ENCODE data around the gene HBA2. TPM values are rescaled to one million over a fixed set of nuclear protein-coding genes. Genes with fewer than 3 reads are reported as not detected.

HBA2 gene
- total RNA-seq, 1 experiment from 2014 or later = not detected

- H3K56ac ChIP-seq (ENCODE audit: insufficient read length, low read depth, low read length) = no peak overlapping the region
- no peak overlapping the region for H4K91ac ChIP-seq (ENCODE audit: insufficient read length, low read depth, low read length)
- no peak overlapping the region for H3T11ph ChIP-seq (ENCODE audit: low read length)
- H3K27ac ChIP-seq (ENCODE audit: insufficient read length, low read depth, low read length) = no peak overlapping the region
- H3K79me1 ChIP-seq (ENCODE audit: insufficient read depth, low read depth, low read length, poor library complexity, severe bottlenecking) = no peaks in the 10 kb centered on the region
- no peak overlapping the region for H3K4ac ChIP-seq (ENCODE audit: low read depth, low read length)
- Mint-ChIP-seq H3K9me3 (peaks cover 5 to 9% of the 10 kb centered on the region in 2 experiments; a peak in 3 of 5 replicates), H3K27ac (no peak overlapping the region), H3K4me1 (peaks cover 9% of the 10 kb centered on the region in 2 experiments), H3K36me3 (ENCODE audit: insufficient read depth in 1 of 3, low read depth in 3 of 3) (no peaks in the 10 kb centered on the region), H3K4me3 (peak overlapping the region; percentile 63 to 88), H3K27me3 (ENCODE audit: low read depth) (peaks cover 81% of the 10 kb centered on the region)
- H2BK120ac ChIP-seq (ENCODE audit: low read depth, low read length, poor library complexity, severe bottlenecking) = no peak overlapping the region
- DNase-seq = no peak
- no peak overlapping the region for H3K23ac ChIP-seq (ENCODE audit: insufficient read length, low read depth, low read length)
- no peak overlapping the region for H2AK5ac ChIP-seq (ENCODE audit: insufficient read length, low read length)
- no peak overlapping the region for H4K8ac ChIP-seq (replicated peaks; ENCODE audit: insufficient read length, low read depth, low read length)
- H2AFZ ChIP-seq (ENCODE audit: low read length) = no peak overlapping the region
- no peak for TF ChIP-seq CTCF (conservative IDR thresholded peaks at IDR 0.05)
- no peak overlapping the region for H2BK5ac ChIP-seq (ENCODE audit: insufficient read length, low read length)
- no peaks in the 10 kb centered on the region for H4K20me1 ChIP-seq (ENCODE audit: control insufficient read depth, insufficient read depth, insufficient read length)
- H3K14ac ChIP-seq (ENCODE audit: insufficient read depth, low read length) = no peak overlapping the region
- peak overlapping the region; percentile 86 for H3K4me2 ChIP-seq (ENCODE audit: insufficient read depth, insufficient read length, low read length)
- peaks cover 7% of the 10 kb centered on the region for H3K23me2 ChIP-seq (ENCODE audit: insufficient read length, low read depth, low read length, poor library complexity, severe bottlenecking)
- no CpG with 5 or more reads among the region's 7 CpGs for WGBS (ENCODE audit: extremely low coverage, insufficient read length, low lambda C conversion rate)
- H2BK20ac ChIP-seq (ENCODE audit: low read depth, low read length, poor library complexity, severe bottlenecking) = no peak overlapping the region
- no peaks in the 10 kb centered on the region for H3K4me1 ChIP-seq (ENCODE audit: insufficient read depth, low read length)
- H3K18ac ChIP-seq (ENCODE audit: insufficient read length, low read depth, low read length) = no peak overlapping the region
- H3K9me3 ChIP-seq (ENCODE audit: control insufficient read depth, low read depth, low read length) = no peaks in the 10 kb centered on the region
- H2BK15ac ChIP-seq (ENCODE audit: low read depth, low read length) = no peak overlapping the region
- H4K5ac ChIP-seq (ENCODE audit: insufficient read length, low read depth, low read length) = no peak overlapping the region
- no peak overlapping the region for H2BK12ac ChIP-seq (ENCODE audit: insufficient read length, low read depth, low read length)
- H3K9ac ChIP-seq (ENCODE audit: extremely low read depth, insufficient read length, low read length) = no peak overlapping the region
- H3K27me3 ChIP-seq (ENCODE audit: insufficient read depth, low read length) = peaks cover 9% of the 10 kb centered on the region; the same call in 1 of the 2 replicates
- H3K79me2 ChIP-seq (ENCODE audit: insufficient read depth, low read length) = no peaks in the 10 kb centered on the region
These were observed 17.7 kb upstream of the HBA2 start for GRCh38 chr16:155031-155398.
